OCI-LY3 (cell line): ENCODE measurements around the gene FAM135A.
"Not testable (repeated sequence)": the region's sequence is repeated elsewhere in the genome, so short reads cannot be mapped to it uniquely, and the experiment has no call there.

ENCODE experiments used
- H2AFZ ChIP-seq: fragments of 200-600, 300-600 bp; shearing (Covaris generic); 2 replicates; pipeline ENCODE4 v1.6.0; 2014; ENCODE audit warnings: antibody characterized with exemption, low read depth, low read length
- H3K27ac ChIP-seq: fragments of 200-600, 300-600 bp; sonication (generic); 2 replicates; pipeline ENCODE4 v1.5.1; 2014; ENCODE audit warnings: mild to moderate bottlenecking, low read length, moderate library complexity, mixed read lengths
- H3K27me3 ChIP-seq: fragments of 200-600, 300-600 bp; sonication (generic); 2 replicates; pipeline ENCODE4 v1.6.1; 2014; ENCODE audit warnings: low read depth, low read length, mixed read lengths
- H3K36me3 ChIP-seq: fragments of 200-600, 300-600 bp; sonication (generic); replicated peaks from 2 replicates; pipeline ENCODE3; 2014; ENCODE audit warnings: low read depth, low read length, mixed read lengths
- H3K4me1 ChIP-seq: fragments of 300-600, 200-600 bp; sonication (generic); 2 replicates; pipeline ENCODE4 v1.6.1; 2014; ENCODE audit warnings: low read length, mixed read lengths
- H3K4me2 ChIP-seq: fragments of 200-600, 300-600 bp; sonication (generic); 2 replicates; pipeline ENCODE4 v1.6.1; 2014; ENCODE audit warnings: low read length, mixed read lengths
- H3K4me3 ChIP-seq: fragments of 300-600, 200-600 bp; sonication (generic); 2 replicates; pipeline ENCODE4 v1.5.1; 2014; ENCODE audit warnings: antibody characterized with exemption, mild to moderate bottlenecking, low read length, moderate library complexity
- H3K79me2 ChIP-seq: fragments of 300-600, 200-600 bp; shearing (Covaris generic); 2 replicates; pipeline ENCODE4 v1.6.1; 2014; ENCODE audit warnings: mild to moderate bottlenecking, low read length, mixed read lengths
- H3K9ac ChIP-seq: fragments of 300-600, 200-600 bp; shearing (Covaris generic); 2 replicates; pipeline ENCODE4 v1.6.0; 2014; ENCODE audit warnings: mild to moderate bottlenecking, low read length, moderate library complexity
- H3K9me3 ChIP-seq: fragments of 200-600, 300-600 bp; shearing (Covaris generic); 2 replicates; pipeline ENCODE4 v1.6.1; 2014; ENCODE audit warnings: low read length, mixed read lengths; ENCODE audit not compliant: insufficient read depth
- H4K20me1 ChIP-seq: fragments of 200-600, 300-600 bp; sonication (generic); 2 replicates; pipeline ENCODE4 v1.6.1; 2016; ENCODE audit warnings: low read length, mixed read lengths; ENCODE audit not compliant: insufficient read depth
- EZH2phosphoT487 ChIP-seq: fragments of 200-600 bp; shearing (Covaris generic); IDR thresholded peaks from 2 replicates; pipeline ENCODE4 v1.6.1; 2018; ENCODE audit warnings: antibody characterized with exemption, mixed run types, low read depth
- TF ChIP-seq, protein P1 (sequence below): fragments of 200-600, 300-600 bp; sonication (generic); IDR thresholded peaks from 2 replicates; pipeline ENCODE4 v1.5.1; 2014; ENCODE audit warnings: antibody characterized with exemption, low read length, low read depth

The FAM135A gene

DNA sequence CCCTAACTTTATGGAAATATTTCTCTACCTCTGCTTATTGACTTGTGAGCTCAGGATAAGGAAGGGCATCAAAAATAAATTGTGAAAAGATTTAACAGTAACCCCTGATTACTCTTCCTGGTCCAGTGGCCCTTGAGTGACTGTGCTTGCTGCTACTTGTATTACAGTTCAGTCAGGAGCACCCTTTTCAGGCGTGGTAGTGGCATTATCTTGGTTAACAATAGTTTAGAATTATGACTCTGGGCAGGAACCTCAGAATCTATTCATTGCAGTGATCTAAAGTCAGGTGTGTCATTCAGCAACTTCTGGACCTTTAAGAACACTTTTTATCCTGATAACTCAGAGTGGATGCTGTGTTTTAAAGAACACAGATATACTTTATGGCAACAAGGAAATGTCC is 43.4 kb downstream of the FAM135A start:
- no peaks in the 10 kb centered on the region for H4K20me1 ChIP-seq
- H3K79me2 ChIP-seq: no peaks in the 10 kb centered on the region
- no peak overlapping the region for H3K4me3 ChIP-seq
- TF ChIP-seq, protein P1, sequence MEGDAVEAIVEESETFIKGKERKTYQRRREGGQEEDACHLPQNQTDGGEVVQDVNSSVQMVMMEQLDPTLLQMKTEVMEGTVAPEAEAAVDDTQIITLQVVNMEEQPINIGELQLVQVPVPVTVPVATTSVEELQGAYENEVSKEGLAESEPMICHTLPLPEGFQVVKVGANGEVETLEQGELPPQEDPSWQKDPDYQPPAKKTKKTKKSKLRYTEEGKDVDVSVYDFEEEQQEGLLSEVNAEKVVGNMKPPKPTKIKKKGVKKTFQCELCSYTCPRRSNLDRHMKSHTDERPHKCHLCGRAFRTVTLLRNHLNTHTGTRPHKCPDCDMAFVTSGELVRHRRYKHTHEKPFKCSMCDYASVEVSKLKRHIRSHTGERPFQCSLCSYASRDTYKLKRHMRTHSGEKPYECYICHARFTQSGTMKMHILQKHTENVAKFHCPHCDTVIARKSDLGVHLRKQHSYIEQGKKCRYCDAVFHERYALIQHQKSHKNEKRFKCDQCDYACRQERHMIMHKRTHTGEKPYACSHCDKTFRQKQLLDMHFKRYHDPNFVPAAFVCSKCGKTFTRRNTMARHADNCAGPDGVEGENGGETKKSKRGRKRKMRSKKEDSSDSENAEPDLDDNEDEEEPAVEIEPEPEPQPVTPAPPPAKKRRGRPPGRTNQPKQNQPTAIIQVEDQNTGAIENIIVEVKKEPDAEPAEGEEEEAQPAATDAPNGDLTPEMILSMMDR: no peak
- no peak for TF ChIP-seq EZH2phosphoT487
- no peak overlapping the region for H3K27ac ChIP-seq
- no peaks in the 10 kb centered on the region for H3K27me3 ChIP-seq
- peaks cover 26% of the 10 kb centered on the region for H3K36me3 ChIP-seq
- no peak overlapping the region for H2AFZ ChIP-seq
- H3K9me3 ChIP-seq: no peaks in the 10 kb centered on the region
- H3K4me2 ChIP-seq: no peak overlapping the region
- no peaks in the 10 kb centered on the region for H3K4me1 ChIP-seq
- no peak overlapping the region for H3K9ac ChIP-seq

DNA sequence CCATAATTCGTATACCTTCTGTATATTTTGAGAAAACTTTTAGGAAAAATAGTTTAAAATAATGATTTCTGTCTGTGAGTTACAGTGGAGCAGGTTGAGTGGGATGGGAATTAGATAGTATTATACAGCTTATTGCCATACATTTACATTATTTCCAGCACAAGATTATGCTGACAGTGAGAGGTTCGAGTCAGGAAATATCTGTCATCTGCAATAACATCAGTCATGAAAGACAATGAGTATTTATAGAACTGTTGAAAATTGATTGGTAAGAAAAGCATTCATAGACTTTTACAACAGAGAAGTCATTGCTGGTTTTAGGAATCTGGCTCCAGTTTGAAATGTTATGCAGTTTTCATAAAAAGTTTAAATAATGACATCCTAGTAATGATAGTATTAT is 45.9 kb downstream of the FAM135A start:
- no peak for TF ChIP-seq EZH2phosphoT487
- TF ChIP-seq, protein P1: no peak
- Histone ChIP-seq H2AFZ (no peak overlapping the region), H3K27ac (no peak overlapping the region), H3K9ac (no peak overlapping the region), H4K20me1 (no peaks in the 10 kb centered on the region), H3K9me3 (no peaks in the 10 kb centered on the region), H3K4me2 (no peak overlapping the region), H3K4me3 (no peak overlapping the region), H3K27me3 (no peaks in the 10 kb centered on the region), H3K36me3 (peaks cover 20% of the 10 kb centered on the region), H3K4me1 (no peaks in the 10 kb centered on the region), H3K79me2 (0 out of 2 replicates have a peak, but pooled peaks cover 2% of the 10 kb centered on the region)

DNA sequence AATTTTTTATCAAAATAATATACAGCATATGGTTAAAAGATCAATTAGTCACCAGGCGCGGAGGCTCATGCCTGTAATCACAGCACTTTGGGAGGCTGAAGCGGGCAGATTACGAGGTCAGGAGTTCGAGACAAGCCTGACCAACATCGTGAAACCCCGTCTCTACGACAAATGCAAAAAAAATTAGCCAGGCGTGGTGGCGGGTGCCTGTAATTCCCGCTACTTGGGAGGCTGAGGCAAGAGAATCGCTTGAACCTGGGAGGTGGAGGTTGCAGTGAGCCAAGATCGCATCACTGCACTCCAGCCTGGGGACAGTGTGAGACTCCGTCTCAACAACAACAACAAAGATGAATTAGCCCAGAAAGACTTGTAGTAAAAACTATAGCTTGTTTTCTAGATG is 46.4 kb downstream of the FAM135A start:
- H3K9me3 ChIP-seq, H3K9ac ChIP-seq, H3K27me3 ChIP-seq, H3K79me2 ChIP-seq, H2AFZ ChIP-seq, H3K4me1 ChIP-seq, H3K27ac ChIP-seq, H3K4me3 ChIP-seq, H3K4me2 ChIP-seq, H4K20me1 ChIP-seq: not testable (repeated sequence)
- peaks cover 20% of the 10 kb centered on the region for H3K36me3 ChIP-seq

DNA sequence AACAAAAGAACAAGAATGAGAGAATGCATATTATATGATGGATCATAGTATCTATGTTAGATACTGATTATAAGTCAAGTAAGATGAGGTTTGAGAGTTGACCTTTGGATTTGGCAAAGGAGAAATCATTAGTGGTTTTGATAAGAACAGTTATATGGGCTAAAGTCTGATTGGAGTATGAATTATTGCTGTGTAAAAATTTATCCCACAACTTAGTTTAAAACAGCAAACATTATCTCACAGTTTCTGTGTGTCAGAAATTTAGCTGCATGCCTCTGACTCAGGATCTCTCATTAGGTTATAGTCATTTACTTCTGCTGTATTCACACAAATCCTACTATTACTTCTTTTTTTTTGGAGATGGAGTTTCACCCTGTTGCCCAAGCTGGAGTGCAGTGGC is 56.7 kb downstream of the FAM135A start:
- H2AFZ ChIP-seq: no peak overlapping the region
- no peaks in the 10 kb centered on the region for H3K27me3 ChIP-seq
- peaks cover 41% of the 10 kb centered on the region for H3K36me3 ChIP-seq
- H3K4me3 ChIP-seq: no peak overlapping the region
- TF ChIP-seq, protein P1: no peak
- no peak for TF ChIP-seq EZH2phosphoT487
- H3K4me1 ChIP-seq: no peaks in the 10 kb centered on the region
- 0 out of 2 replicates have a peak, but pooled peaks cover 8% of the 10 kb centered on the region for H4K20me1 ChIP-seq
- no peaks in the 10 kb centered on the region for H3K79me2 ChIP-seq
- no peaks in the 10 kb centered on the region for H3K9me3 ChIP-seq
- H3K9ac ChIP-seq: no peak overlapping the region
- H3K4me2 ChIP-seq: no peak overlapping the region
- H3K27ac ChIP-seq: no peak overlapping the region

DNA sequence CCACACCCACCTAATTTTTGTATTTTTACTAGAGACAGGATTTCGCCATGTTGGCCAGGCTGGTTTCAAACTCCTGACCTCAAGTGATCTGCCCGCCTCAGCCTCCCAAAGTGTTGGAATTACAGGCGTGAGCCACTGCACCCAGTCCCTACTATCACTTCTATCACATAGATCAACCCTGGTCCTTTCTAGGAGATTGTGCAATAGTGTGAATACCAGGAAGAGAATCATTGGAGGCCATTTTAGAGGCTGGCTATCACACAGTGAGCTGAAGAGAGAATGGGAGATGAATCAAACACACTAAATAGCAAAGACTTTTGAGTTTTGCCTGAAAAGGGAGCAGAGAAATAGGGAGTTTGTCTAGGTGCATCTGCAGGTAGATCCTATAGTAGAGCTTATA is 57.2 kb downstream of the FAM135A start:
- H3K9me3 ChIP-seq, H3K4me1 ChIP-seq, H3K27ac ChIP-seq, H3K4me3 ChIP-seq, H3K79me2 ChIP-seq, H3K9ac ChIP-seq, H3K27me3 ChIP-seq, H4K20me1 ChIP-seq, H2AFZ ChIP-seq, H3K4me2 ChIP-seq: not testable (repeated sequence)
- H3K36me3 ChIP-seq: peaks cover 42% of the 10 kb centered on the region
